Ovary (tissue), 3 donors: ENCODE data around the gene KDM2B.

Experiments used
- POLR2A ChIP-seq: fragments of 450-650 bp; IDR thresholded peaks from one replicate; pipeline ENCODE4 v1.6.1; 2017; ENCODE audit warnings: antibody characterized with exemption, mild to moderate bottlenecking, moderate library complexity
- TF ChIP-seq, protein P1 (sequence below), 3 donors: fragments of 450-650 bp in 2 of 3; fragments of 200-600 bp in 1 of 3; IDR thresholded peaks; one replicate each; pipeline versions ENCODE4 v1.5.1 to v1.8.0; 2016 to 2022; ENCODE audit warnings: antibody characterized with exemption in 3 of 3, mild to moderate bottlenecking in 1 of 3
- donor health status: DM: no; HTN: no; CAD: no.

DNA sequence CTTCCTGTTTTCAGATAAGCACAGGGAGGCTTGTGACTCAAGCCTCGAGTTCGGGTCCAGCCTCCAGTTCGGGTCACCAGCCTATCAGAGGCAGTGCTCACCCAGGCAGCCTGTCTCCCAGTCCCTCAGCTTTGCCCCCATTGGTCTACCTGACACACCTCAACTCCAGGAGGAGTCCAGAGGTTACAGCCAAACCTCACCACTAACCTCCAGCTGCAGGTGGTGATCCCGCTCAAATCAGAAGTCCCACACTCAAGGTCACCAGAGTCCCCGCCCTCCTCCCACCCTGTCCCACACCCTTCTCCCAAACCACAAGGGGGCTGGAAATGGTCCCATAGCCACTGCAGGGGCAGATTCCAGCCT lies 42.1 kb downstream of the KDM2B start:
- TF ChIP-seq, protein P1, sequence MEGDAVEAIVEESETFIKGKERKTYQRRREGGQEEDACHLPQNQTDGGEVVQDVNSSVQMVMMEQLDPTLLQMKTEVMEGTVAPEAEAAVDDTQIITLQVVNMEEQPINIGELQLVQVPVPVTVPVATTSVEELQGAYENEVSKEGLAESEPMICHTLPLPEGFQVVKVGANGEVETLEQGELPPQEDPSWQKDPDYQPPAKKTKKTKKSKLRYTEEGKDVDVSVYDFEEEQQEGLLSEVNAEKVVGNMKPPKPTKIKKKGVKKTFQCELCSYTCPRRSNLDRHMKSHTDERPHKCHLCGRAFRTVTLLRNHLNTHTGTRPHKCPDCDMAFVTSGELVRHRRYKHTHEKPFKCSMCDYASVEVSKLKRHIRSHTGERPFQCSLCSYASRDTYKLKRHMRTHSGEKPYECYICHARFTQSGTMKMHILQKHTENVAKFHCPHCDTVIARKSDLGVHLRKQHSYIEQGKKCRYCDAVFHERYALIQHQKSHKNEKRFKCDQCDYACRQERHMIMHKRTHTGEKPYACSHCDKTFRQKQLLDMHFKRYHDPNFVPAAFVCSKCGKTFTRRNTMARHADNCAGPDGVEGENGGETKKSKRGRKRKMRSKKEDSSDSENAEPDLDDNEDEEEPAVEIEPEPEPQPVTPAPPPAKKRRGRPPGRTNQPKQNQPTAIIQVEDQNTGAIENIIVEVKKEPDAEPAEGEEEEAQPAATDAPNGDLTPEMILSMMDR (IDR thresholded peaks at IDR 0.05), result no peak
- TF ChIP-seq POLR2A, result no peak
